ENCODE data around the gene AP5Z1. TPM values are rescaled to one million over a fixed set of nuclear protein-coding genes. Genes with fewer than 3 reads are reported as not detected.

The AP5Z1 gene
- total RNA-seq, 1 experiment from 2014 or later: 26.5 TPM

- no peaks in the 10 kb centered on the region for H3K9me3 Mint-ChIP-seq (ENCODE audit: unreplicated experiment)
- intact Hi-C loops (cut with micrococcal nuclease): no loop called here
- DNase-seq (ENCODE audit: unreplicated experiment): no peak
- BruUV-seq (replicated peaks): no TSS peak
- peaks cover 27% of the 10 kb centered on the region for H3K27me3 Mint-ChIP-seq (ENCODE audit: insufficient read depth, unreplicated experiment)
- no peak overlapping the region for H3K4me3 Mint-ChIP-seq (ENCODE audit: unreplicated experiment)
- H3K27ac Mint-ChIP-seq (ENCODE audit: low read depth, unreplicated experiment): no peak overlapping the region
- H3K4me1 Mint-ChIP-seq (ENCODE audit: insufficient read depth, unreplicated experiment): no peaks in the 10 kb centered on the region
- POLR2A ChIA-PET: no interaction called here
- CTCF ChIA-PET: interaction anchor here (0.6 kb wide), 1 partner anchor 643 kb away, joined by 3 read pairs; no protein-coding TSS in a partner anchor
- TF ChIP-seq CTCF (IDR thresholded peaks at IDR 0.05; ENCODE audit: unreplicated experiment): no peak
- H3K36me3 Mint-ChIP-seq (ENCODE audit: insufficient read depth, unreplicated experiment): no peaks in the 10 kb centered on the region
These were observed 29.9 kb downstream of the AP5Z1 start for GRCh38 chr7:4805110-4805983.

- no TSS peak for BruUV-seq (replicated peaks)
- CTCF ChIA-PET: no interaction called here
- no peak for DNase-seq (ENCODE audit: unreplicated experiment)
These were observed 30.5 kb downstream of the AP5Z1 start for GRCh38 chr7:4805984-4806300.

DNA sequence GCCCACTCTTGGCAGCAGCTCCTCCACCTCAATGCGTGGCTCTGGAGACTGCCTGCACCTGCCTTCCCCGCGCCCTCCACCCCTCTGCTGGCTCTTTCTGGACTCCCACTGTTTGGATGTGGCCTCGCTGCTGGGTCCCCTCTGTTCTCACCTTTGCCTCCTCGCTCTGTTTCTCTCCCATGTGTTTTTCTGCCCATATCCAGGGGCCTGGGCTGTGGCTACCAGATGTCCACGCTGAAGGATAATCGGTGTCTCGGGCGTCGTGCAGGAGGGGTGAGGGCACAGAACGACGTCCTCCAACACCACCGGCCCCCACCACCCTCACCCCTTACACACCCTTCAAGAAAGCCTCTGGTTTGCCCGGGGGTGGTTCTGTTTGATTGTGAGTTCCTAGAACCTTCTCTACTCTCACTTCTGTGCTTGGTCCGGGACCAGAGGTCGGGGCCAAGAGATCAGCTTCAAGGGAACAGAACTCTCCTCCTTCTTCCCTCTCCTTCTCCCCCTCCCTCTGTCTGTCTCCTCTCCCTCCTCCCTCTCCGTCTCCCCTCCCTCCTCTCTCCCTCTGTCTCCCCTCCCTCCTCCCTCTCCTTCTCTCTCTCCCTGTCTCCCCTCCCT lies 31.7 kb downstream of the AP5Z1 start:
- ChIA-PET POLR2A (no interaction called here), CTCF (no interaction called here)
- Mint-ChIP-seq H3K27me3 (ENCODE audit: insufficient read depth, unreplicated experiment) (peaks cover 27% of the 10 kb centered on the region), H3K4me3 (ENCODE audit: unreplicated experiment) (no peak overlapping the region), H3K36me3 (ENCODE audit: insufficient read depth, unreplicated experiment) (no peaks in the 10 kb centered on the region), H3K27ac (ENCODE audit: low read depth, unreplicated experiment) (no peak overlapping the region), H3K9me3 (ENCODE audit: unreplicated experiment) (no peaks in the 10 kb centered on the region), H3K4me1 (ENCODE audit: insufficient read depth, unreplicated experiment) (no peaks in the 10 kb centered on the region)
- DNase-seq (ENCODE audit: unreplicated experiment): no peak
- no TSS peak for BruUV-seq (replicated peaks)
- intact Hi-C loops (cut with micrococcal nuclease): no loop called here
- TF ChIP-seq CTCF (IDR thresholded peaks at IDR 0.05; ENCODE audit: unreplicated experiment): no peak

More at GRCh38 chr7:4805984-4806300, 30.5 kb downstream of the AP5Z1 start:
- POLR2A ChIA-PET: no interaction called here
- H3K4me3 Mint-ChIP-seq (ENCODE audit: unreplicated experiment): no peak overlapping the region
- H3K27ac Mint-ChIP-seq (ENCODE audit: low read depth, unreplicated experiment): no peak overlapping the region
- TF ChIP-seq CTCF (IDR thresholded peaks at IDR 0.05; ENCODE audit: unreplicated experiment): no peak
- intact Hi-C loops (cut with micrococcal nuclease): no loop called here
- peaks cover 27% of the 10 kb centered on the region for H3K27me3 Mint-ChIP-seq (ENCODE audit: insufficient read depth, unreplicated experiment)
- H3K9me3 Mint-ChIP-seq (ENCODE audit: unreplicated experiment): no peaks in the 10 kb centered on the region
- H3K36me3 Mint-ChIP-seq (ENCODE audit: insufficient read depth, unreplicated experiment): no peaks in the 10 kb centered on the region
- H3K4me1 Mint-ChIP-seq (ENCODE audit: insufficient read depth, unreplicated experiment): no peaks in the 10 kb centered on the region

DNA sequence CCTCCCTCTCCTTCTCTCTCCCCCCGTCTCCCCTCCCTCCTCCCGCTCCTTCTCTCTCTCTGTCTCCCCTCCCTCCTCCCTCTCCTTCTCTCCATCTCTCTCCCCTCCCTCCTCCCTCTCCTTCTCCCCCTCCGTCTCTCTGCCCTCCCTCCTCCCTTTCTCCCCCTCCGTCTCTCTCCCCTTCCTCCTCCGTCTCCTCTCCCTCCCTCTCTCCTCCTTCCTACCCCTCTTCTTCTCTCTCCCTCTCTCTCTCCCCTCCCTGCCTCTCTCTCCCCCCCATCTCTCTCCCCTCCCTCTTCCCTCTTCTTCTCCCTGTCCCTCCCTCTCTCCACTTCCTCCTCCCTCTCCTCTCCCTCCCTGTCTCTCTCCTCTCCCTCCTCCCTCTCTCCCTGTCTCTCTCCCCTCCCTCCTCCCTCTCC lies 32.2 kb downstream of the AP5Z1 start:
- ChIA-PET CTCF (no interaction called here), POLR2A (no interaction called here)
- Mint-ChIP-seq H3K4me1 (ENCODE audit: insufficient read depth, unreplicated experiment) (no peaks in the 10 kb centered on the region), H3K4me3 (ENCODE audit: unreplicated experiment) (no peak overlapping the region), H3K9me3 (ENCODE audit: unreplicated experiment) (peaks cover 3% of the 10 kb centered on the region), H3K27ac (ENCODE audit: low read depth, unreplicated experiment) (no peak overlapping the region), H3K27me3 (ENCODE audit: insufficient read depth, unreplicated experiment) (peaks cover 27% of the 10 kb centered on the region), H3K36me3 (ENCODE audit: insufficient read depth, unreplicated experiment) (no peaks in the 10 kb centered on the region)
- no peak for TF ChIP-seq CTCF (IDR thresholded peaks at IDR 0.05; ENCODE audit: unreplicated experiment)
- no TSS peak for BruUV-seq (replicated peaks)
- DNase-seq (ENCODE audit: unreplicated experiment): no peak
- intact Hi-C loops (cut with micrococcal nuclease): no loop called here

Measured in MCF 10A (cell line).